IMR-90 (cell line): ENCODE data around the gene RAD51.

Experiments
- CEBPB ChIP-seq: IDR thresholded peaks from 2 replicates; pipeline ENCODE4 v1.6.1; 2012; ENCODE audit warnings: low read depth, low read length, improper control_type of control experiment
- CHD1 ChIP-seq: IDR thresholded peaks from 2 replicates; pipeline ENCODE4 v1.6.1; 2012; ENCODE audit warnings: low read depth, low read length, improper control_type of control experiment
- CTCF ChIP-seq: conservative IDR thresholded peaks from 2 replicates; pipeline ENCODE4 v1.5.1; 2012; ENCODE audit warnings: mild to moderate bottlenecking, low read depth, low read length, improper control_type of control experiment
- FOS ChIP-seq: fragments of 150-350 bp; IDR thresholded peaks from 2 replicates; pipeline ENCODE4 v1.6.1; 2016; ENCODE audit warnings: low read depth, low read length
- MAFK ChIP-seq: IDR thresholded peaks from 2 replicates; pipeline ENCODE4 v1.6.1; 2012; ENCODE audit warnings: low read depth, low read length, improper control_type of control experiment
- MAZ ChIP-seq: IDR thresholded peaks from 2 replicates; pipeline ENCODE4 v1.6.1; 2012; ENCODE audit warnings: low read depth, mild to moderate bottlenecking, low read length, improper control_type of control experiment, moderate library complexity, borderline replicate concordance
- MXI1 ChIP-seq: IDR thresholded peaks from 2 replicates; pipeline ENCODE4 v1.6.1; 2012; ENCODE audit warnings: low read depth, mild to moderate bottlenecking, low read length, moderate library complexity, borderline replicate concordance
- NFE2L2 ChIP-seq: fragments of 150-350 bp; IDR thresholded peaks from 2 replicates; pipeline ENCODE4 v1.6.1; 2016; ENCODE audit warnings: low read depth, mild to moderate bottlenecking, low read length
- POLR2A ChIP-seq: IDR thresholded peaks from 2 replicates; pipeline ENCODE4 v1.6.1; 2012; ENCODE audit warnings: mild to moderate bottlenecking, low read depth, low read length
- RAD21 ChIP-seq: IDR thresholded peaks from 2 replicates; pipeline ENCODE4 v1.6.1; 2012; ENCODE audit warnings: low read length, improper control_type of control experiment
- RFX5 ChIP-seq: IDR thresholded peaks from 2 replicates; pipeline ENCODE4 v1.8.0; 2012; ENCODE audit warnings: low read depth, mild to moderate bottlenecking, low read length, moderate library complexity
- SMC3 ChIP-seq: fragments of 150-350 bp; IDR thresholded peaks from 2 replicates; pipeline ENCODE4 v1.6.1; 2016; ENCODE audit warnings: low read depth, mild to moderate bottlenecking, antibody characterized with exemption, low read length, moderate library complexity
- USF2 ChIP-seq: fragments of 150-350 bp; IDR thresholded peaks from 2 replicates; pipeline ENCODE4 v1.6.1; 2017; ENCODE audit warnings: mild to moderate bottlenecking, antibody characterized with exemption, low read length, low read depth

- TF ChIP-seq CTCF = no peak
- TF ChIP-seq RAD21 = no peak
- no peak for TF ChIP-seq POLR2A
- TF ChIP-seq MAZ = no peak
- no peak for TF ChIP-seq FOS
- no peak for TF ChIP-seq SMC3
- TF ChIP-seq NFE2L2 = no peak
- no peak for TF ChIP-seq MAFK
- no peak for TF ChIP-seq CHD1
- no peak for TF ChIP-seq MXI1
- no peak for TF ChIP-seq CEBPB
- TF ChIP-seq RFX5 = no peak
- no peak for TF ChIP-seq USF2
These were observed 73.0 kb downstream of the RAD51 start for GRCh38 chr15:40767838-40768500.
